Putamen (tissue), 1 donor: ENCODE data around the gene CDC14A.
"Not testable (repeated sequence)": the region's sequence is repeated elsewhere in the genome, so short reads cannot be mapped to it uniquely, and the experiment has no call there.

Source experiments
- DNase-seq: peaks from one replicate; pipeline ENCODE4 v3.0.0-alpha.2; 2016; ENCODE audit warnings: low spot score

The CDC14A gene

DNA sequence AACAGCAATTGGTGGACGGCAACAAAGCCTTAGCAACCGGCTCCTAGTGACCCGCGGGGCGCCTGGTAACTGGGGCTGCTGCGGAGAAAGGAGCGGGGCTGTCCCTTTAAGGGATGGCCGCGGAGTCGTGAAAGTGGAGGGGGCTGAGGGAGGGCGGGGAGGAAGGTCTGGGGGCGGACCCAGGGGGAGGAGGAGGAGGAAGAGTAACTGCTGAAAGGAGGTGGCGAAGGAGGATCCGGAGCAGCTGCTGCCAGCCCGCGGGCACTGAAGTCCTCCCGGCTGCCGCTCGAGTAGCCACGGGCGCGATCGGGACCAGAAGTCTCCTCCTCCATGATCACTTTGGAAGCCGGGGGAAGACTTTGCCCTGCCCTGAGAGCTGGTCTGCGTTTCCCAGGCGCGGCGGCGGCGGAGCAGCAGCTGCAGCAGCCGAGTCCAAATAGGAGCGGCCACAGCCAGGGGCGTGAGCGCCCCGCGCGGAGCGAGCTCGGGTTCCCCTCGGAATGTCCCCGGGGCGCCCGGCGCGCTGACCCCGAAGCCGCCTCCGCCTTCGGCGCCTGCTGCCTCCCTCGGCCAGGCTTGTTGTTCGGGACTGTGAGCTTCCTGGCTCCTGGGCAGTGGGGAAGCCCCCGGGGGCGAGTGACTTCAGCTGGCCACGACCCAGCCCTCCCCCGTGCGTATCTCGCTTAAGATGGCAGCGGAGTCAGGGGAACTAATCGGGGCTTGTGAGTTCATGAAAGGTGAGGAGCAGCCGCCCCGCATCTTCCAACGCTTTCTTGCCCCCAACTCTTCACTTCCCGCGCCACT is at the start of gene CDC14A:
Gene CDC14A, plus strand, starts transcription at position 240 of the 804 bp plus-strand sequence. Its CDS starts 449 bp downstream, at position 689.
- DNase-seq: peak; percentile 90

- DNase-seq: no peak
Measured at GRCh38 chr1:100302739-100303138, 49.6 kb upstream of the CDC14A start.

DNA sequence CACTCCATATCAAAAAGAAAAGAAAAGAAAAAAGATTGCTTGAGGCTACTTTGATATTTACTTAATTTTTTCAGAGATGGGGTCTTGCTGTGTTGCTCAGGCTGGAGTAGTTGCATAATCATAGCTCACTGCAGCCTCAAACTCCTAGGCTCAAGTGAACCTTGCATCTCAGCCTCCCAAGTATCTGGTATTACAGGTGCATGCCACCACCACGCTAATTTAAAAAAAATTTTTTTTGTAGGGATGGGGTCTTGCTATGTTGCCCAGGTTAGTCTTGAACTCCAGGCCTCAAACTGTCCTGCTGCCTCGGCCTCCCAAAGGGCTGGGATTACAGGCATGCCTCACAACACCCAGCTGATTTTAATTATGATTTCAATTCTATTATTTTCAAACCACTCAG is 48.1 kb upstream of the CDC14A start:
- no peak for DNase-seq

DNA sequence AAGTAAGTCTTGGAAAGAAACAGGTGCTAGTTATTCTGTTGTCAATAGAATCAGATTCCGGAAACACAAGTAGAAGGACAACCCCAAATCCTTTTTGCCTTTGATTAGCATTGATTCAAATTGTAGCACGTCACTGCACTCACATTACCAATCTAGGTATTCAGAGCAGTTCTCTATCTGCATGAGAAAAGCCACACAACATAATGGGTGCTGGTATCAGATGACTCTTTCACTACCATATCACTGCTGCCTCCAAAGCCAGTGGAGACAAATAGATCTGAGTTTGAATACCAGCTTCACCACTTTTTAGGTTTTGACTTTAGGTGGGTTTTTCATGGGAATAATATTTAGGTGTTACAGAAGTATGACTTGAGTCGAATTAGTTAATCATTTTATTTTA is 47.4 kb upstream of the CDC14A start:
- DNase-seq: no peak

DNA sequence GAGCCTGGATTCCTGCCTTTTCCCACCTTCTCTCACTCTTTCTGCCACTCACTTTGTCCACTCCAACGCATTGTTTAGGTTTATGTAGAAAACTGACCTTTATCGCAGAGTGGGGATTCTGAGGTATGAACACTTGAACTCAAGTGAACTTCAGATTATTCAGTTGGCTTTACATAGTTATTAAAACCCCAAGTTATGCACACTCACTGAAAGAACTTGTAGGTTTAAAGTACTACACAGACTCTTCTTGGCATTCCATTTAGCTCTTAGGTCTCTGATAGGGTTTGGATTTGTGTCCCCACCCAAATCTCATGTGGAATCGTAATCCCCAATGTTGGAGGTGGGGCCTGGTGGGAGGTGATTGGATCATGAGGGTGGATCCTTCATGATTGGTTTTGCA is 46.4 kb upstream of the CDC14A start:
- no peak for DNase-seq

- DNase-seq: no peak
Measured at GRCh38 chr1:100306735-100307313, 45.5 kb upstream of the CDC14A start.

DNA sequence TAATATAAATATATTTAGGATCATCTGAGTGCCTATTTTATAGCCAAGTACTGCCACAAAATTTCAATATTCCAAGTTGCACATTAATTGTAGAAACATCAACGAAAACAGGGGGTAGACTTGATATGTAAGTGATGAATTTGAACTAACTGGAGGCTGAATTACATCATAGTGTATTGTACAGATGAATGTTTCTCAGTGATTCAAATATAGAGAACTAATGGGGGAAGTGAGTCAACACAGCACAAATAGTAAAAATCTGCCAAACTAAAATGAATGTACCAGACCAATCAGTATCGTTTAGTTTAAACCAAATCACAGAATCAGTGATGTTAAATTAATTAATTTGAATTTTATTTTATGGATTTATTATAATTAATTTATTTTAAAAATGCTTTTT is 43.5 kb upstream of the CDC14A start:
- no peak for DNase-seq

- no peak for DNase-seq
Measured at GRCh38 chr1:100309863-100310262, 42.4 kb upstream of the CDC14A start.

DNA sequence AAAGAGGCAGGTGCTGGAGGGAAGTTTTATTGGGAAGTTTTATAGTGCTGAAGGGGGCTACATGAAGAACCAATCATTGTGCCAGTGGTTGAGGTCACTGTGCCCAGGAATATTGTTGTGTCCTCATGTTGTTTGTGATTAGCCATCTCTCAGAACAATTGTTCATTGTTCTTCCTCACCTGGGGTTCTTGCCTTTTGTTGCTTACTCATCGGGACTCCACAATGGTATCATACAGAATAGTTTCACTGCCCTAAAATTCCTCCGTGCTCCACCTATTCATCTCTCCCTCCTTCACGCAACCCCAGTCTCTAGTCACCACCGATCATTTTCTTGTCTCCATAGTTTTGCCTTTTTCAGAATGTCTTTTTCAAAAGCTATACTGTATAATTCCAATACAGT is 38.9 kb upstream of the CDC14A start:
- DNase-seq: no peak

DNA sequence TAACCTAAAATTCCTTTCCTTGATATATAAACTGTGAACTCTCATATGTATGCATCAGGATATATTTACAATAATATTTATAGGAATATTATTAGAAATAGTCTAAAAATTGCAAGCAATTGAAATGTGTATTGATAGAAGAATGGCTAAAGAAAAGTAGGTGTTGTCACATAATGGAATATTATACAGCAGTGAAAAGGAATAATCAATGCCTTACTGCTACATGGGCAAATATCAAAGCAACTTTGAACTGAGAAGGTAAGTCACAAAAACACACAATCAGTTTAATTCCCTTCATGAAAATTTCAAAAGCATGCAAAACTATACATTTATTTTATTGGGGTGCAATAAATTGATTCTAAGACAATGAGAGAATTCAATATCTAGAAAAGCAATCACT is 35.7 kb upstream of the CDC14A start:
- DNase-seq: no peak

DNA sequence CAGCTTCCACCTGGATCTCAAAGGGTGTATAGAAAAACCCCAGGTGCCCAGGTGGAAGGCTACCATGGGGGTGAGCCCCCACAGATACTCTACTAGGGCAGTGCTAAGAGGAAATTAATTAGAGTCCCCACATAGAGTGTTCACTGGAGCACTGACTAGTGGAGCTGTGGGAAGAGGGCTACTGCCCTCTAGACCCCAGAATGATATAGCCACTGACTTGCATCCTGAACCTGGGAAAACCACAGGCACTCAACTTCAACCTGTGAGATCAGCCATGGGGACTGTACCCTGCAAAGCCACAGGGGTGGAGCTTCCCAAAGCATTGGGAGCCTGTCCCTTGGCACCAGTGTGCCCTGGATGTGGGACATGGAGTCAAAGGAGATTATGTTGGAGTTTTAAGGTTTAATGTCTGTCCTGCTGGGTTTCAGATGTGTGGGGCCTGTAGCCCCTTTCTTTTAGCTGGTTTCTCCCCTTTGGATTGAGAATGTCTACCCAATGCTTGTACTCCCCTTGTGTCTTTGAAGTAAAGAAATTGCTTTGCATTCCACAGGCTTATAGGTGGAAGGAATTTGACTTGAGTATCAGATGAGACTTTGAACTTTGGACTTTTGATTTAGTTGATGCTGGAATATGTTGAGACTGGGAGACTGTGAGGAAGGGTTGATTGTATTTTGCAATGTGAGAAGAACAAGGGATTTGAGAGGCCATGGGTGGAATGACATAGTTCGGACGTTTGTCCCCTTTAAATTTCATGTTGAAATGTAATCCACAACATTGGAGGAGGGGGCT is 31.8 kb upstream of the CDC14A start:
- no peak for DNase-seq

- no peak for DNase-seq
Measured at GRCh38 chr1:100321100-100321493, 31.2 kb upstream of the CDC14A start.

GRCh38 chr1:100321506-100321905 is 30.8 kb upstream of the CDC14A start:
- DNase-seq: no peak

- no peak for DNase-seq
Measured at GRCh38 chr1:100322436-100323211, 29.7 kb upstream of the CDC14A start.

GRCh38 chr1:100323419-100324106 is 28.7 kb upstream of the CDC14A start:
- DNase-seq: no peak

DNA sequence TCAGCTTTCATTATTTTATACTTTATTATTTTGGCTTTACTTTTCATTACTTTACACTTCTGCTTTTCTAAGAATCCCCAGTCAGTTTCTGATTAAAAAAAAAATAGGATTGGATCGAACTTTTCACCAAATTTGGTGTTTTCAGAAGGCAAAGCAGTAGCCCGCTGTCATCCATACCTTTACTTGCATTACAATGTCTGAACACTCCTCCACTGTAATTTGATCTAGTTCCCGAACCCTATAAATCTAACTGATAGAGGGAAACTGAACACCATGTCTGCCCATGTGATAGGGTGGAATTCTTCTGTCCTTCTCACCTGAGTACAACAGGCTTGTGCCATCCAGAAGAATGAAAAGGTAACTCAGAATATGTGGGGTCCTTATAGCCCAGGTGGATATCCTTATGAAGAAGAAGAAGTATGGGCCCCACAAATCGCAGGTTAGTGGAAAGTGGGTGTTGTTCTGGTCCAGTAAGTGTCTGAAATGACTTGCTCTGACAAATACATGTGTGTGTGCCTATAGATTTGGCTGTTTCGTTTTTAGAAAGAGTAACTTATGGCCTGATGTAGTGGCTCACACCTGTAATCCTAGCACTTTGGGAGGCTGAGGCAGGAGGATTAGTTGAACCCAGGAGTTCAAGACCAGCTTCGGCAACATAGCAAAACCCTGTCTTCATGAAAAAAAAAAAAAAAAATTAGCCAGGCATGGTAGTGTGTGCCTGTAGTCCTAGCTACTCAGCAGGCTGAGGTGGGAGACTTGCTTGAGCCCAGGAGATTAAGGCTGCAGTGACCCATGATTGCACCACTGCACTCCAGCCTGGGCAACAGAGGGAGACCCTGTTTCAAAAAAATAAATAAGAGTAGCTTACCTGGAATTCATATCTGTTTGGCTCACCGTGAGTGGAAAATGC is 26.6 kb upstream of the CDC14A start:
- DNase-seq: no peak

GRCh38 chr1:100326325-100326670 is 26.0 kb upstream of the CDC14A start:
- not testable (repeated sequence) for DNase-seq

GRCh38 chr1:100328133-100328532 is 24.2 kb upstream of the CDC14A start:
- peak; percentile 12 for DNase-seq

- DNase-seq: not testable (repeated sequence)
Measured at GRCh38 chr1:100331146-100331545, 21.2 kb upstream of the CDC14A start.

- no peak for DNase-seq
Measured at GRCh38 chr1:100332331-100332730, 20.0 kb upstream of the CDC14A start.

GRCh38 chr1:100335436-100335835 is 16.9 kb upstream of the CDC14A start:
- no peak for DNase-seq
